T-cell (primary cell): ENCODE measurements around the gene FAM216B. TPM values are rescaled to one million over a fixed set of nuclear protein-coding genes. Genes with fewer than 3 reads are reported as not detected.

Experiments used
- ATAC-seq, 4 experiments: fragments of 200-7000 bp in 3 of 4; fragments of 150-1000 bp in 1 of 4; cut with Tn5 transposase; replicated peaks in 1 of 4; 1 replicate in 3 of 4; 2 replicates in 1 of 4; pipeline ENCODE4 v1.10.0; 2021; ENCODE audit warnings: moderate library complexity in 3 of 4, mild to moderate bottlenecking in 2 of 4, moderate number of reproducible peaks in 1 of 4
- CTCF ChIA-PET, 2 donors: fragments of 300-600 bp; sonication (Branson Sonifier 250); formaldehyde crosslinking; loops; one replicate each; lab custom pipeline; 2022; ENCODE audit warnings: antibody characterized with exemption in 2 of 2; lab: Charles Lee
- POLR2A ChIA-PET, 2 donors: fragments of 300-600 bp; sonication (Branson Sonifier 250); formaldehyde crosslinking; loops; one replicate each; lab custom pipeline; 2022; ENCODE audit warnings: antibody characterized with exemption in 2 of 2; lab: Charles Lee
- DNase-seq, 35 experiments: peaks; one replicate each; pipeline versions ENCODE4 v3.0.0 to v3.0.0-alpha.2; 2013 to 2023
- H3K27ac ChIP-seq: one replicate; pipeline ENCODE4 v1.5.1; 2013; ENCODE audit warnings: low read length
- H3K27me3 ChIP-seq, 2 experiments: replicated peaks in 1 of 2; 1 replicate in 1 of 2; 2 replicates in 1 of 2; pipeline versions ENCODE4 v1.6.1 to v1.7.0; 2013; ENCODE audit warnings: low read length in 1 of 2, mixed read lengths in 1 of 2; ENCODE audit not compliant: control insufficient read depth in 2 of 2, insufficient read depth in 2 of 2; ENCODE audit errors: extremely low read depth in 1 of 2
- H3K36me3 ChIP-seq, 2 donors: 1 replicate in 1 of 2; 2 replicates in 1 of 2; pipeline versions ENCODE4 v1.6.1 to v1.7.0; 2013; ENCODE audit warnings: low read length in 1 of 2; ENCODE audit not compliant: control insufficient read depth in 2 of 2, insufficient read depth in 1 of 2; ENCODE audit errors: extremely low read depth in 1 of 2
- H3K4me1 ChIP-seq, 2 experiments: 1 replicate in 1 of 2; 2 replicates in 1 of 2; pipeline versions ENCODE4 v1.6.1 to v1.7.0; 2013; ENCODE audit warnings: low read length in 2 of 2, mixed read lengths in 1 of 2; ENCODE audit not compliant: insufficient read depth in 2 of 2, control insufficient read depth in 1 of 2; ENCODE audit errors: extremely low read depth in 1 of 2
- H3K4me3 ChIP-seq, 2 donors: 1 replicate in 1 of 2; 2 replicates in 1 of 2; pipeline versions ENCODE4 v1.5.1 to v1.7.0; 2013; ENCODE audit warnings: mild to moderate bottlenecking in 2 of 2, low read length in 1 of 2, moderate library complexity in 1 of 2; ENCODE audit not compliant: control insufficient read depth in 1 of 2; ENCODE audit errors: extremely low read depth in 1 of 2
- H3K9me3 ChIP-seq: 2 replicates; pipeline ENCODE4 v1.7.0; 2013
- H3K27ac Mint-ChIP-seq, 2 donors: one replicate each; pipeline ENCODE4 v1.8.0; 2020 to 2021; ENCODE audit warnings: mild to moderate bottlenecking in 2 of 2, mixed read lengths in 2 of 2
- H3K27me3 Mint-ChIP-seq, 2 donors: one replicate each; pipeline ENCODE4 v1.8.0; 2021 to 2022; ENCODE audit warnings: mixed read lengths in 2 of 2
- H3K36me3 Mint-ChIP-seq: one replicate; pipeline ENCODE4 v1.8.0; 2021; ENCODE audit warnings: mixed read lengths
- H3K4me1 Mint-ChIP-seq, 3 donors: one replicate each; pipeline ENCODE4 v1.8.0; 2020 to 2022; ENCODE audit warnings: mixed read lengths in 3 of 3, mild to moderate bottlenecking in 1 of 3
- H3K4me3 Mint-ChIP-seq, 3 donors: one replicate each; pipeline ENCODE4 v1.8.0; 2020 to 2022; ENCODE audit warnings: mild to moderate bottlenecking in 3 of 3, mixed read lengths in 3 of 3, moderate library complexity in 3 of 3
- H3K9me3 Mint-ChIP-seq, 3 donors: one replicate each; pipeline ENCODE4 v1.8.0; 2020 to 2022; ENCODE audit warnings: mixed read lengths in 3 of 3
- WGBS: methylation state at CpG from one replicate; pipeline ENCODE4 v1.1.5; 2013; ENCODE audit warnings: missing lambda C conversion rate; ENCODE audit not compliant: insufficient coverage; 5-methylcytosine and 5-hydroxymethylcytosine counted together
- total RNA-seq, 35 experiments: library from RNA in 6 of 35; stranded (reverse) in 6 of 35; fragments of 120-200 nt in 1 of 35; gene quantifications; one replicate each; pipeline versions ENCODE4 v1.2.1 to v1.2.4 and lab custom pipeline; 2013 to 2026

FAM216B gene
- total RNA-seq, 5 donors from 2014 or later (not counting 1 experiment from before 2014, with no cell fraction given), result not detected

GRCh38 chr13:42754801-42755510 lies 26.4 kb upstream of the FAM216B start:
- H3K9me3 ChIP-seq, result no peaks in the 10 kb centered on the region
- H3K4me3 ChIP-seq, result no peak overlapping the region
- no peak for ATAC-seq
- no peaks in the 10 kb centered on the region for H3K4me1 Mint-ChIP-seq
- H3K27me3 ChIP-seq, result no peaks in the 10 kb centered on the region
- H3K36me3 Mint-ChIP-seq, result no peaks in the 10 kb centered on the region
- DNase-seq, result no peak
- H3K36me3 ChIP-seq, result no peaks in the 10 kb centered on the region
- WGBS, result 90% methylated on average over 1 of the region's 1 CpG
- H3K27ac ChIP-seq, result no peak overlapping the region
- H3K4me1 ChIP-seq, result no peaks in the 10 kb centered on the region
- no peak overlapping the region for H3K27ac Mint-ChIP-seq
- H3K27me3 Mint-ChIP-seq, result peaks cover 0 to 5% of the 10 kb centered on the region in 2 donors
- no peak overlapping the region for H3K4me3 Mint-ChIP-seq
- ChIA-PET CTCF (no interaction called here), POLR2A (no interaction called here)
- peaks cover 0 to 3% (median 0%) of the 10 kb centered on the region in 3 donors for H3K9me3 Mint-ChIP-seq

DNA sequence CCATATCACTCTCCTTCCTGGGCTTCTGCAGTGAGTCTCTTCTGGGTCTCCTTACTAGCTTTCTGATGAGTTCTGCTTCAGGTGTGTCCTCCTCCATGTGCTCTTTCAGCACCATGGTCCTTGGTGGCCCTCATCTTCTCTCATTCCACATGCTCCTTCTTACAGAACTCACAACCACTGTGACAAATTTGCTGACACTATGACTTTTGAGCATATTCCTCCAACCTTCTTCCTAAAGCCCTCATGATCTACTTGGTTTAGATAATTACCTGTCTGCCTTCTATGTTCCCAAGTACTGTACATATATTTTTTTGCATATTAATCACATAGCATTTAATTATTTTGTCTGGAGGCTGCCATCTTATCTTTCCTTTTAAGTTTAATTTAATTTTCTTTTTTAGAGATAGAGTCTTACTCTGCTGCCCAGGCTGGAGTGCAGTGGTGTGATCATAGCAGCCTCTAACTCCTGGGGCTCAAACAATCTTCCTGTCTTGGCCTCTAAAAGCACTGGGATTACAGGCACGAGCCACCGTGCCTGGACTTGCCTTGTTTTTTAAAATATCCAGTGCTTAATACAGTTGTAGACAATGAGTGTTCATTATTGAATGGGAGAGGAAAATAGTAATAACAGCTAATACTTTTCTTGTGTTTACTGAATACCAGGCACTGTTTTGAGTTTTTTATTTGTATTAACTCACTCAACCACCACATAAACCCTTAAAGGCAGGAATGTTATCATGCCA lies 23.5 kb upstream of the FAM216B start:
- DNase-seq (no peak), ATAC-seq (no peak)
- Mint-ChIP-seq H3K4me3 (no peak overlapping the region), H3K4me1 (no peaks in the 10 kb centered on the region), H3K9me3 (peaks cover 0 to 3% (median 0%) of the 10 kb centered on the region in 3 donors), H3K27me3 (peaks cover 3 to 12% of the 10 kb centered on the region in 2 donors), H3K36me3 (no peaks in the 10 kb centered on the region), H3K27ac (no peak overlapping the region)
- Histone ChIP-seq H3K4me3 (no peak overlapping the region), H3K36me3 (no peaks in the 10 kb centered on the region), H3K9me3 (no peaks in the 10 kb centered on the region), H3K4me1 (no peaks in the 10 kb centered on the region), H3K27ac (no peak overlapping the region), H3K27me3 (no peaks in the 10 kb centered on the region)
- ChIA-PET CTCF (no interaction called here), POLR2A (no interaction called here)
- no CpG with 5 or more reads among the region's 2 CpGs for WGBS

- Histone ChIP-seq H3K4me3 (no peak overlapping the region), H3K27ac (no peak overlapping the region), H3K27me3 (no peaks in the 10 kb centered on the region), H3K9me3 (no peaks in the 10 kb centered on the region), H3K36me3 (no peaks in the 10 kb centered on the region), H3K4me1 (no peaks in the 10 kb centered on the region)
- Mint-ChIP-seq H3K4me3 (no peak overlapping the region), H3K9me3 (peaks cover 0 to 3% (median 0%) of the 10 kb centered on the region in 3 donors), H3K27ac (no peak overlapping the region), H3K36me3 (no peaks in the 10 kb centered on the region), H3K4me1 (no peaks in the 10 kb centered on the region), H3K27me3 (peaks cover 3 to 12% of the 10 kb centered on the region in 2 donors)
- CTCF ChIA-PET, result no interaction called here
- ATAC-seq (no peak), DNase-seq (no peak)
- WGBS, result no CpG with 5 or more reads among the region's 3 CpGs
- POLR2A ChIA-PET, result no interaction called here
Observed at GRCh38 chr13:42758515-42758914, 22.9 kb upstream of the FAM216B start.

- Histone ChIP-seq H3K27me3 (no peaks in the 10 kb centered on the region), H3K27ac (no peak overlapping the region), H3K36me3 (no peaks in the 10 kb centered on the region), H3K4me1 (no peaks in the 10 kb centered on the region), H3K4me3 (no peak overlapping the region), H3K9me3 (no peaks in the 10 kb centered on the region)
- Mint-ChIP-seq H3K36me3 (no peaks in the 10 kb centered on the region), H3K27me3 (peaks cover 11 to 17% of the 10 kb centered on the region in 2 donors), H3K4me3 (no peak overlapping the region), H3K9me3 (peaks cover 0 to 3% (median 0%) of the 10 kb centered on the region in 3 donors), H3K4me1 (no peaks in the 10 kb centered on the region), H3K27ac (no peak overlapping the region)
- DNase-seq (no peak), ATAC-seq (no peak)
- CTCF ChIA-PET, result no interaction called here
- POLR2A ChIA-PET, result no interaction called here
- WGBS, result 70% methylated on average over 3 of the region's 5 CpGs
Observed at GRCh38 chr13:42760951-42761350, 20.4 kb upstream of the FAM216B start.

DNA sequence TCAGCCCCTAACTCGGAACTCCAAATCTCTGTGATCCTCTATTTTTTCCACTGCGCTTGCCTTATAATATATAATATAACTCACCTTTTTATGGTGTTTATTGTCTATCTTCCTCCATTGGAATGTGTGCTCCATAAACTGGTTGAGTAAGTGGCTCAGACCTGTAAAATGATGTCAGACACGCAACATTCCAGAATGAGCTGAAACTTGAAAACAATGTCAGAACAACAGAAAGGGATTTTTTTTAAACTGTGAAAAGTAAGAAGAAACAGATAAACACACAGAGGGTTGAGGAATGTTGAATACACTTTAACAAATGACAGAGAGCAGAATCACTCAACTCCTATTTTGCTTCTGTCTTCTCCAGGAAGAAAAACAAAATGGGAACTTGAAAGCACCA lies 19.1 kb upstream of the FAM216B start:
- Histone ChIP-seq H3K36me3 (no peaks in the 10 kb centered on the region), H3K27me3 (peaks cover 0 to 3% of the 10 kb centered on the region in 2 experiments), H3K9me3 (no peaks in the 10 kb centered on the region), H3K27ac (no peak overlapping the region), H3K4me1 (no peaks in the 10 kb centered on the region), H3K4me3 (no peak overlapping the region)
- WGBS, result no CpG with 5 or more reads among the region's 3 CpGs
- no peak overlapping the region for H3K4me3 Mint-ChIP-seq
- peaks cover 0 to under 1% (median 0%) of the 10 kb centered on the region in 3 donors for H3K9me3 Mint-ChIP-seq
- H3K27ac Mint-ChIP-seq, result no peak overlapping the region
- no peaks in the 10 kb centered on the region for H3K36me3 Mint-ChIP-seq
- ChIA-PET POLR2A (no interaction called here), CTCF (no interaction called here)
- DNase-seq, result no peak
- peaks cover 11 to 22% of the 10 kb centered on the region in 2 donors for H3K27me3 Mint-ChIP-seq
- no peaks in the 10 kb centered on the region for H3K4me1 Mint-ChIP-seq
- no peak for ATAC-seq

GRCh38 chr13:42762917-42763316 lies 18.5 kb upstream of the FAM216B start:
- Mint-ChIP-seq H3K4me1 (no peaks in the 10 kb centered on the region), H3K27ac (no peak overlapping the region), H3K27me3 (peaks cover 11 to 22% of the 10 kb centered on the region in 2 donors), H3K9me3 (no peaks in the 10 kb centered on the region), H3K36me3 (no peaks in the 10 kb centered on the region), H3K4me3 (no peak overlapping the region)
- Histone ChIP-seq H3K4me1 (no peaks in the 10 kb centered on the region), H3K36me3 (no peaks in the 10 kb centered on the region), H3K27ac (no peak overlapping the region), H3K9me3 (no peaks in the 10 kb centered on the region), H3K4me3 (no peak overlapping the region), H3K27me3 (peaks cover 0 to 3% of the 10 kb centered on the region in 2 experiments)
- ChIA-PET POLR2A (no interaction called here), CTCF (no interaction called here)
- no peak for ATAC-seq
- no CpG with 5 or more reads among the region's 2 CpGs for WGBS
- DNase-seq, result no peak
